Body of pancreas (tissue), 4 donors: Measurements from ENCODE around the gene LNPEP. TPM values are rescaled to one million over a fixed set of nuclear protein-coding genes. Genes with fewer than 3 reads are reported as not detected.

Source experiments
- ATAC-seq: fragments of 150-250 bp; one replicate; pipeline ENCODE4 v1.9.1; 2016
- DNase-seq, 4 donors: peaks; one replicate each; pipeline ENCODE4 v3.0.0-alpha.2; 2019
- H3K27ac ChIP-seq, 4 donors: fragments of 200-600 bp; sonication (generic); 1 replicate in 3 of 4; 2 replicates in 1 of 4; pipeline versions ENCODE4 v1.5.1 to v1.6.1; 2016 to 2019; ENCODE audit warnings: mild to moderate bottlenecking in 1 of 4, mixed read lengths in 1 of 4, moderate library complexity in 1 of 4
- H3K27me3 ChIP-seq, 2 donors: fragments of 200-600 bp; sonication (generic); one replicate each; pipeline ENCODE4 v1.6.0; 2016; ENCODE audit warnings: mild to moderate bottlenecking in 1 of 2
- H3K36me3 ChIP-seq, 2 donors: fragments of 200-600 bp; sonication (generic); replicated peaks in 1 of 2; 2 replicates each; pipeline ENCODE4 v1.5.1; 2016; ENCODE audit warnings: low read depth in 2 of 2; ENCODE audit not compliant: insufficient read depth in 1 of 2
- H3K4me1 ChIP-seq: fragments of 200-600 bp; sonication (generic); one replicate; pipeline ENCODE4 v1.6.0; 2016
- H3K4me3 ChIP-seq, 2 donors: fragments of 200-600 bp; sonication (generic); 1 replicate in 1 of 2; 2 replicates in 1 of 2; pipeline ENCODE4 v1.5.1; 2016 to 2019
- H3K9me3 ChIP-seq, 3 donors: fragments of 200-600 bp; sonication (generic); 1 replicate in 2 of 3; 2 replicates in 1 of 3; pipeline ENCODE4 v1.5.1; 2016
- POLR2A ChIP-seq, 3 donors: fragments of 450-650 bp; IDR thresholded peaks; one replicate each; pipeline ENCODE4 v1.6.1; 2016; ENCODE audit warnings: antibody characterized with exemption in 3 of 3, mild to moderate bottlenecking in 2 of 3
- WGBS, 2 donors: methylation state at CpG; one replicate each; pipeline ENCODE4 v1.1.5; 2017; 5-methylcytosine and 5-hydroxymethylcytosine counted together
- intact Hi-C: fragments of 100-400 bp; cut with DNase I; formaldehyde crosslinking; loops from one replicate; pipeline ENCODE4 v1.15.1; 2023
- total RNA-seq, 2 donors: library from RNA; depleted of rRNA; stranded (reverse); fragments of >200 nt; gene quantifications; one replicate each; pipeline ENCODE4 v1.1.0, GENCODE V29; 2016
- TF ChIP-seq, protein P1 (sequence below), 7 experiments: fragments of 450-650 bp in 4 of 7; fragments of 200-600 bp in 3 of 7; sonication (generic) in 3 of 7; IDR thresholded peaks; one replicate each; pipeline ENCODE4 v1.5.1; 2016 to 2019; ENCODE audit warnings: antibody characterized with exemption in 7 of 7

LNPEP gene
- total RNA-seq, 2 donors from 2014 or later = 16.8 to 22.1 TPM

DNA sequence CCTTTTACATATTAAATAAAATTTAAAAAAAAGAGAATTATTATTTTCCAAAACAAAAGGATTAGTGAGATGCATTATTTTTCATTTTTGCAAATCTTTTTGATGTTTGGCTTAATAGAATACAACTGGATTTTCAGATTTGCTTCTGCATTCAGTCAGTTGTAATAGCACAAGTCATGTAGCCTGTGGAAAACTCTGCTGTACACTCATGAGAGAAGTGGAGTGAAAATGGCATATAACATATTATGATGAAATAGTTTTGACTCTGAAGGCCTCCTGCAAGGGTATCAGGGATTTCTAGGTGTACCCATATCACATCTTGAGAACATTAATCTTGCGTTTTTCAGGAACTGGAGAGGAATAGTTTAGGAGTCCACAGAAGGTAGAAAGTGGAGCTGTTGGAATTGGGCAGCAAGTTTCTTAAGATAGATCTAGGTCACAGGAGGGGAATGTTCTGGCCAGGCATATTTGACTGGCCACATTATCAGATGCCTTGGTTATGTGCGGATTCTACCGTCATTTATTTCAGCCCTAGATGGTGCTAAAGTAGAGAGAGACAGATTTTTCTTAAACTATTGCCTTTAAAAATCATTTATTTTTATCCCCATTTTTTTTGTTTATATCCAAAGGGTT is 16.4 kb downstream of the LNPEP start:
- intact Hi-C loops = no loop called here
- 82 to 89% methylated on average over 3 of the region's 3 CpGs for WGBS, 2 donors
- H3K27ac ChIP-seq = no peak overlapping the region
- H3K4me1 ChIP-seq = peaks cover 19% of the 10 kb centered on the region
- TF ChIP-seq, protein P1, sequence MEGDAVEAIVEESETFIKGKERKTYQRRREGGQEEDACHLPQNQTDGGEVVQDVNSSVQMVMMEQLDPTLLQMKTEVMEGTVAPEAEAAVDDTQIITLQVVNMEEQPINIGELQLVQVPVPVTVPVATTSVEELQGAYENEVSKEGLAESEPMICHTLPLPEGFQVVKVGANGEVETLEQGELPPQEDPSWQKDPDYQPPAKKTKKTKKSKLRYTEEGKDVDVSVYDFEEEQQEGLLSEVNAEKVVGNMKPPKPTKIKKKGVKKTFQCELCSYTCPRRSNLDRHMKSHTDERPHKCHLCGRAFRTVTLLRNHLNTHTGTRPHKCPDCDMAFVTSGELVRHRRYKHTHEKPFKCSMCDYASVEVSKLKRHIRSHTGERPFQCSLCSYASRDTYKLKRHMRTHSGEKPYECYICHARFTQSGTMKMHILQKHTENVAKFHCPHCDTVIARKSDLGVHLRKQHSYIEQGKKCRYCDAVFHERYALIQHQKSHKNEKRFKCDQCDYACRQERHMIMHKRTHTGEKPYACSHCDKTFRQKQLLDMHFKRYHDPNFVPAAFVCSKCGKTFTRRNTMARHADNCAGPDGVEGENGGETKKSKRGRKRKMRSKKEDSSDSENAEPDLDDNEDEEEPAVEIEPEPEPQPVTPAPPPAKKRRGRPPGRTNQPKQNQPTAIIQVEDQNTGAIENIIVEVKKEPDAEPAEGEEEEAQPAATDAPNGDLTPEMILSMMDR (IDR thresholded peaks at IDR 0.05) = no peak
- no peak for TF ChIP-seq POLR2A (IDR thresholded peaks at IDR 0.05)
- H3K27me3 ChIP-seq = no peaks in the 10 kb centered on the region
- no peak overlapping the region for H3K4me3 ChIP-seq
- DNase-seq = no peak
- H3K9me3 ChIP-seq = no peaks in the 10 kb centered on the region
- no peak for ATAC-seq
- no peaks in the 10 kb centered on the region for H3K36me3 ChIP-seq

DNA sequence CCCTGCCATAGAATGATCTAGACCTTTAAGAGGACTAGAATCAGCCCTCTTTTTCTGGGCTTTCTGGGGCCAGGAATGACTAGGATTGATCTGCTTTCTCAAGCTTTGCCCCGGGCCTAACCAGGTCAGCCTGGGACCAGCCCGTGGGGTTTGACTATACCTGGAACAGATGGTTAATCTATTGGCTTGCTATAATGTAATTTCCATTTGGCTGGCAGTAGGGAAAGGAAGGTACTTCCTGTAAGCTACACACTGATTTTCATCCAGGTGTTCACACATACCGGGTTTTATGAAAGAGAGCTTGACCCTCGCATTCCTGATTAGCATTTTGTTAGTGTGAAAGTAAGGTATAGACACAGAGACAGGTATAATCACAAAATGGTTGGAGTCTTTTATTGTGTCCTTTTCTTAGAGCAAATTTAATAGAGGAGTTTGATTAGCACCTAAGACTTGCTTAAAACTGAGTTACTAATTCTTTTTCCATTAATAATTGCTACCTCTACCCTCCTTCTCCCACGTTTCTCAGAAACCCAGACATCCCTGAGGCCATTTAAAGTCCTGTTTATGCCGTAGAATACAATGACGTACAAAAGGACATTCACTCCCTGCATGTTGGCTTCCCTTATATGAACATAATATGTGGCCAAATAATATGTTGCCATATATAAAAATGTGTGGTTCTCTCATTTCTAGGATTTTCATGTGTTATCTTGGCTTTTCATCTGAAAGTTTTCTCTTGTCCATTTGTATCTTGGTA is 17.3 kb downstream of the LNPEP start:
- DNase-seq = no peak
- no peak for ATAC-seq
- Histone ChIP-seq H3K27ac (peak overlapping the region in 1 of 4 donors; percentile 15), H3K36me3 (no peaks in the 10 kb centered on the region), H3K4me3 (no peak overlapping the region), H3K9me3 (no peaks in the 10 kb centered on the region), H3K27me3 (no peaks in the 10 kb centered on the region), H3K4me1 (peaks cover 19% of the 10 kb centered on the region)
- intact Hi-C loops = no loop called here
- no peak for TF ChIP-seq POLR2A (IDR thresholded peaks at IDR 0.05)
- TF ChIP-seq, protein P1 (IDR thresholded peaks at IDR 0.05) = no peak
- WGBS, 2 donors = 54% methylated on average over 7 of the region's 7 CpGs

DNA sequence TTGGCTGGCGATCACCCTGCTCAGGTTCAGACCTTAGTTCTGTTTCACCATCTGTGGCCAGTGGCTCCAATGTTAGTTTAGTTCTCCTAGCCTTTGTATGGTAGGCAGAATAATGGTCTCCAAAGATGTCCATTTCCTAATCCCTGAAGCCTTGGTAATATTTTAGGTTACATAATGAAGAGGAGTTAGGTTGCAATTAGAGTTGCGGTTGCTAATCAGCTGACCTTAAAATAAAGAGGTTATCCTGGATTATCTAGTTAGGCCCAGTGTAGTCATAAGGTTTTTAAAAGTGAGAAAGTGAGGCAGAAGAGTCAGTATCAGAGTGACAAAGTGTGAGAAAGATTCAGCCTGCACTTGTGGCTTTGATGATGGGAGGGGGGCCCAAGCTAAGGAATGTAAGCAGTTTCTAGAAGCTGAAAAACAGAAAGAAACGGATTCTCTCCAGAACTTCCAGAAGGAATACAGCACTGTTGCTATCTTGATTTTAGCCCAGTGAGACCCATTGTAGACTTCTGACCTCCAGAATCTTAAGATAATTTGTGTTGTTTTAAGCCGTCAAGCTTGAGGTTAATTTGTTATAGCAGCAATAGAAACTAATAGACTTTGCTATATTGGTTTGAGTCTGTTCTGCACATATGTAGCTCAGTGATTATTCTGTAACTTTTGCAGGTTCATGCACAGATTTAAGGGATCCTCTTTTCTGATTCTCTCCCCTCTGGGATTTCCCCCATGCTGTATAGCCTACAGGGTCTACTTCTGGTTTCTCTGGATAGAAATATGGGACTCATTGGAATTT is 21.6 kb downstream of the LNPEP start:
- no peak for DNase-seq
- Histone ChIP-seq H3K9me3 (no peaks in the 10 kb centered on the region), H3K36me3 (no peaks in the 10 kb centered on the region), H3K27ac (no peak overlapping the region), H3K4me3 (no peak overlapping the region), H3K4me1 (peaks cover 19% of the 10 kb centered on the region), H3K27me3 (no peaks in the 10 kb centered on the region)
- intact Hi-C loops = no loop called here
- no peak for ATAC-seq
- WGBS, 2 donors = 68 to 92% methylated on average over 4 of the region's 4 CpGs
- no peak for TF ChIP-seq POLR2A (IDR thresholded peaks at IDR 0.05)
- TF ChIP-seq, protein P1 (IDR thresholded peaks at IDR 0.05) = no peak

DNA sequence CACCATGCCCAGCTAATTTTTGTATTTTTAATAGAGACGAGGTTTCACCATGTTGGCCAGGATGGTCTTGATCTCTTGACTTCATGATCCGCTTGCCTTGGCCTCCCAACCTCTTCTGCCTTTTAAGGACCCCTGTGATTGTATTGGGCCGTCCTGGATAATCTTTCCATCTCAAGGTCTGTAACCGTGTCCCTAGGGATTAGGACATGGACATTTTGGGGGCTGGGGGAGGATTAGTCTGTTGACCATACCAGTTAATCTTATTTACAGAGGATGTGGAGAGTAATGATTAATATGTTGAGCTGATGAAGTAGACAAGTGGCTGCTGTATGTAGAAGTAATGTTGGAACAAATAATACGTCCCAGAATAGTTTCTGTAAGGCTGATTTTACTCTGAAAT is 23.1 kb downstream of the LNPEP start:
- WGBS, 2 donors = 87 to 91% methylated on average over 5 of the region's 5 CpGs
- no peak overlapping the region for H3K4me3 ChIP-seq
- H3K27ac ChIP-seq = no peak overlapping the region
- ATAC-seq (no peak), DNase-seq (no peak)
- H3K9me3 ChIP-seq = no peaks in the 10 kb centered on the region
- TF ChIP-seq, protein P1 (IDR thresholded peaks at IDR 0.05) = no peak
- no peak for TF ChIP-seq POLR2A (IDR thresholded peaks at IDR 0.05)
- no peaks in the 10 kb centered on the region for H3K27me3 ChIP-seq
- peaks cover 8% of the 10 kb centered on the region for H3K4me1 ChIP-seq
- intact Hi-C loops = no loop called here
- H3K36me3 ChIP-seq = no peaks in the 10 kb centered on the region
